ENCODE data around the gene IRS1. TPM values are rescaled to one million over a fixed set of nuclear protein-coding genes. Genes with fewer than 3 reads are reported as not detected.

Gene IRS1
- total and polyA plus RNA-seq, 2 experiments from 2014 or later = 10.9 to 25.6 TPM

GRCh38 chr2:226790011-226790410, 9.6 kb downstream of the IRS1 start:
- peaks cover 91% of the 10 kb centered on the region for H3K79me2 ChIP-seq
- H3K4me1 ChIP-seq (ENCODE audit: insufficient read depth) = peaks cover 17% of the 10 kb centered on the region
- H3K9me3 ChIP-seq (ENCODE audit: low read depth) = no peaks in the 10 kb centered on the region
- H3K27ac ChIP-seq = peak overlapping the region; percentile 87
- TF ChIP-seq EZH2 (IDR thresholded peaks at IDR 0.05; ENCODE audit: borderline replicate concordance) (no peak), EZH2phosphoT487 (IDR thresholded peaks at IDR 0.05; ENCODE audit: low read depth, severe bottlenecking, unreplicated experiment) (no peak)
- TF ChIP-seq, protein P1, sequence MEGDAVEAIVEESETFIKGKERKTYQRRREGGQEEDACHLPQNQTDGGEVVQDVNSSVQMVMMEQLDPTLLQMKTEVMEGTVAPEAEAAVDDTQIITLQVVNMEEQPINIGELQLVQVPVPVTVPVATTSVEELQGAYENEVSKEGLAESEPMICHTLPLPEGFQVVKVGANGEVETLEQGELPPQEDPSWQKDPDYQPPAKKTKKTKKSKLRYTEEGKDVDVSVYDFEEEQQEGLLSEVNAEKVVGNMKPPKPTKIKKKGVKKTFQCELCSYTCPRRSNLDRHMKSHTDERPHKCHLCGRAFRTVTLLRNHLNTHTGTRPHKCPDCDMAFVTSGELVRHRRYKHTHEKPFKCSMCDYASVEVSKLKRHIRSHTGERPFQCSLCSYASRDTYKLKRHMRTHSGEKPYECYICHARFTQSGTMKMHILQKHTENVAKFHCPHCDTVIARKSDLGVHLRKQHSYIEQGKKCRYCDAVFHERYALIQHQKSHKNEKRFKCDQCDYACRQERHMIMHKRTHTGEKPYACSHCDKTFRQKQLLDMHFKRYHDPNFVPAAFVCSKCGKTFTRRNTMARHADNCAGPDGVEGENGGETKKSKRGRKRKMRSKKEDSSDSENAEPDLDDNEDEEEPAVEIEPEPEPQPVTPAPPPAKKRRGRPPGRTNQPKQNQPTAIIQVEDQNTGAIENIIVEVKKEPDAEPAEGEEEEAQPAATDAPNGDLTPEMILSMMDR (IDR thresholded peaks at IDR 0.05; ENCODE audit: poor library complexity) = no peak
- H3K4me2 ChIP-seq = peak overlapping the region; percentile 83
- no peaks in the 10 kb centered on the region for H3K27me3 ChIP-seq
- no peak overlapping the region for H3K4me3 ChIP-seq
- WGBS (ENCODE audit: low lambda C conversion rate, missing lambda C conversion rate) = 67% methylated on average over 1 of the region's 1 CpG
- H4K20me1 ChIP-seq (ENCODE audit: insufficient read depth, poor library complexity, severe bottlenecking) = peaks cover 3% of the 10 kb centered on the region
- H3K9me2 ChIP-seq (replicated peaks; ENCODE audit: insufficient read depth) = no peaks in the 10 kb centered on the region
- no peak for DNase-seq (ENCODE audit: low spot score)
- peaks cover 2% of the 10 kb centered on the region for H3K36me3 ChIP-seq (replicated peaks; ENCODE audit: insufficient read depth, low read depth)
- no peak overlapping the region for H2AFZ ChIP-seq

DNA sequence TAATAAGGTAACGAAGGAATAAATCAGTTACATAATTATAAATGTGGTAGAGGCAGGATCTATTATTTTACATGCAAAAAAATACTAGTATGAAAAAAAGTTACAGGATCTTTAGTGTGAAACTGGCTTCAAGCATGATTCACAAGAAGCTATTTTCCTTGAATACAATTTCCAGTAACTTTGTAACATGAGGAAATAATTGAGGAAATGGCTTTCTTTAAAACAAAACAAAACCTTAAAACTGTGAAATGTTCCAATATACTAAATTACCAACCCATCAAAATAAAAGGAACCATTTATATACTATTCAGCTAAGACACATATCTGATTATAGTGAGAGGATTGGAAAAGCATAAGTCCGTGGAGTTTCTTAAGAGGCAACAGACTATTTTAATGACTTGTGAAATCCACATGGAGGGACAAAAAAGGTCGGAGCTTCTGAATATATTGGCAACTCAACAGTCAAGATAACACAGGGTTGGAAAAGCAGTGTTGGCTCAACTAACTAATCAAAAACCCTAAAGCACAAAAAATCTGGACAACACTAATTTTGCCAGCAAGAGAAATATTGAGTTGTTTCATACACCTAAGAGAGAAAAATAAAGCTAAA, 10.6 kb downstream of the IRS1 start:
- H3K79me2 ChIP-seq = peaks cover 91% of the 10 kb centered on the region
- 55% methylated on average over 3 of the region's 3 CpGs for WGBS (ENCODE audit: low lambda C conversion rate, missing lambda C conversion rate)

DNA sequence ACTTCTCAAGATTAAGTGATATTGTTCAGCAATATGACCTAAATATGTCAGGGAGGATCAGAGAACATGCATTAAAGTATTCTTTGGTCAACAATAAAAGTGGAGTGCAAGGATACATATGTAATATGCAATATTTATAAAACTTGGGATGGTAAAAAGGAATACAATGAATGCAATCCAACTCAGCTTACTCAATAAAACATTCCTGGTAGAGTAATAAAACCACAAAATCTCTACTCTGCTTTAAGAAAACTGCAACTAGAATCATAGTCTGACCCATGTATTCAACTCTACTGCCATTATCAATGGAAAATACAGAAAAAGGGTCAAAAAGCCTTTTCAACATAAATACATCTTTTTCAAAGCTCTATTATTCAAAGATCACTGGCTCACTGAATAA, 11.6 kb downstream of the IRS1 start:
- no peaks in the 10 kb centered on the region for H3K9me2 ChIP-seq (replicated peaks; ENCODE audit: insufficient read depth)
- no peak overlapping the region for H3K27ac ChIP-seq
- H3K4me1 ChIP-seq (ENCODE audit: insufficient read depth) = peaks cover 11% of the 10 kb centered on the region
- H3K4me3 ChIP-seq = no peak overlapping the region
- no peak for DNase-seq (ENCODE audit: low spot score)
- H3K79me2 ChIP-seq = peaks cover 91% of the 10 kb centered on the region
- H2AFZ ChIP-seq = no peak overlapping the region
- H3K27me3 ChIP-seq = no peaks in the 10 kb centered on the region
- H4K20me1 ChIP-seq (ENCODE audit: insufficient read depth, poor library complexity, severe bottlenecking) = no peaks in the 10 kb centered on the region
- no peak overlapping the region for H3K4me2 ChIP-seq
- H3K36me3 ChIP-seq (replicated peaks; ENCODE audit: insufficient read depth, low read depth) = peaks cover 6% of the 10 kb centered on the region
- TF ChIP-seq EZH2 (IDR thresholded peaks at IDR 0.05; ENCODE audit: borderline replicate concordance) = no peak
- no peaks in the 10 kb centered on the region for H3K9me3 ChIP-seq (ENCODE audit: low read depth)

More for the DNA sequence above, 10.6 kb downstream of the IRS1 start:
- Histone ChIP-seq H3K36me3 (replicated peaks; ENCODE audit: insufficient read depth, low read depth) (peaks cover 6% of the 10 kb centered on the region), H3K9me3 (ENCODE audit: low read depth) (no peaks in the 10 kb centered on the region), H3K4me2 (peak overlapping the region; percentile 9), H3K27ac (no peak overlapping the region), H2AFZ (no peak overlapping the region), H3K4me1 (ENCODE audit: insufficient read depth) (peaks cover 17% of the 10 kb centered on the region), H3K27me3 (no peaks in the 10 kb centered on the region), H3K9me2 (replicated peaks; ENCODE audit: insufficient read depth) (no peaks in the 10 kb centered on the region), H3K4me3 (no peak overlapping the region), H4K20me1 (ENCODE audit: insufficient read depth, poor library complexity, severe bottlenecking) (no peaks in the 10 kb centered on the region)
- no peak for DNase-seq (ENCODE audit: low spot score)
- no peak for TF ChIP-seq EZH2 (IDR thresholded peaks at IDR 0.05; ENCODE audit: borderline replicate concordance)
- TF ChIP-seq, protein P1 (IDR thresholded peaks at IDR 0.05; ENCODE audit: poor library complexity) = no peak
- no peak for TF ChIP-seq EZH2phosphoT487 (IDR thresholded peaks at IDR 0.05; ENCODE audit: low read depth, severe bottlenecking, unreplicated experiment)

GRCh38 chr2:226783885-226784284, 15.7 kb downstream of the IRS1 start:
- Histone ChIP-seq H3K4me3 (no peak overlapping the region), H3K4me2 (no peak overlapping the region), H3K27me3 (no peaks in the 10 kb centered on the region), H3K9me3 (ENCODE audit: low read depth) (no peaks in the 10 kb centered on the region), H3K4me1 (ENCODE audit: insufficient read depth) (peaks cover 16% of the 10 kb centered on the region), H3K27ac (no peak overlapping the region), H4K20me1 (ENCODE audit: insufficient read depth, poor library complexity, severe bottlenecking) (no peaks in the 10 kb centered on the region), H3K9me2 (replicated peaks; ENCODE audit: insufficient read depth) (no peaks in the 10 kb centered on the region), H3K36me3 (replicated peaks; ENCODE audit: insufficient read depth, low read depth) (peaks cover 6% of the 10 kb centered on the region), H3K79me2 (peaks cover 91% of the 10 kb centered on the region), H2AFZ (no peak overlapping the region)
- 100% methylated on average over 2 of the region's 2 CpGs for WGBS (ENCODE audit: low lambda C conversion rate, missing lambda C conversion rate)
- DNase-seq (ENCODE audit: low spot score) = no peak
- no peak for TF ChIP-seq EZH2phosphoT487 (IDR thresholded peaks at IDR 0.05; ENCODE audit: low read depth, severe bottlenecking, unreplicated experiment)
- no peak for TF ChIP-seq EZH2 (IDR thresholded peaks at IDR 0.05; ENCODE audit: borderline replicate concordance)
- TF ChIP-seq, protein P1 (IDR thresholded peaks at IDR 0.05; ENCODE audit: poor library complexity) = no peak

Data from hepatocyte (in vitro differentiated cells).